Lung (tissue), 12 donors: ENCODE results near the gene TRPC5OS. TPM values are rescaled to one million over a fixed set of nuclear protein-coding genes. Genes with fewer than 3 reads are reported as not detected.

Experiments used
- ATAC-seq: fragments of 200-7000 bp; cut with Tn5 transposase; one replicate; pipeline ENCODE4 v1.9.1; 2020; ENCODE audit warnings: moderate number of reproducible peaks; ENCODE audit not compliant: insufficient read depth, low FRiP score
- DNase-seq, 3 donors: peaks; one replicate each; pipeline ENCODE4 v3.0.0-alpha.2; 2013 to 2017
- H3K27ac ChIP-seq, 2 donors: one replicate each; pipeline ENCODE4 v1.5.1; 2013; ENCODE audit warnings: mild to moderate bottlenecking in 2 of 2, moderate library complexity in 2 of 2, control low read depth in 1 of 2, inconsistent platforms in 1 of 2, low read depth in 1 of 2, low read length in 1 of 2
- H3K27me3 ChIP-seq, 3 donors: one replicate each; pipeline ENCODE4 v1.5.1; 2013; ENCODE audit warnings: low read length in 2 of 3; ENCODE audit not compliant: control insufficient read depth in 3 of 3, insufficient read depth in 3 of 3
- H3K36me3 ChIP-seq, 4 donors: one replicate each; pipeline ENCODE4 v1.5.1; 2013; ENCODE audit warnings: low read length in 4 of 4, mild to moderate bottlenecking in 1 of 4, moderate library complexity in 1 of 4; ENCODE audit not compliant: control insufficient read depth in 4 of 4, insufficient read depth in 4 of 4
- H3K4me1 ChIP-seq, 5 donors: one replicate each; pipeline ENCODE4 v1.5.1; 2013; ENCODE audit warnings: low read length in 5 of 5, mild to moderate bottlenecking in 2 of 5, moderate library complexity in 1 of 5; ENCODE audit not compliant: control insufficient read depth in 5 of 5, insufficient read depth in 5 of 5
- H3K4me3 ChIP-seq: one replicate; pipeline ENCODE4 v1.5.1; 2013; ENCODE audit warnings: mild to moderate bottlenecking, control low read depth, moderate library complexity
- H3K9ac ChIP-seq, 2 donors: one replicate each; pipeline ENCODE4 v1.5.1; 2013; ENCODE audit warnings: low read length in 2 of 2, control low read depth in 1 of 2; ENCODE audit not compliant: insufficient read depth in 1 of 2
- H3K9me3 ChIP-seq, 4 donors: one replicate each; pipeline ENCODE4 v1.5.1; 2013; ENCODE audit warnings: low read length in 3 of 4, mild to moderate bottlenecking in 1 of 4, moderate library complexity in 1 of 4; ENCODE audit not compliant: control insufficient read depth in 4 of 4, insufficient read depth in 3 of 4
- CTCF ChIP-seq: IDR thresholded peaks from 2 replicates; pipeline ENCODE4 v1.5.1; 2012; ENCODE audit warnings: mild to moderate bottlenecking; ENCODE audit errors: control extremely low read depth, extremely low read depth
- WGBS, 2 donors: extraction: QIAGEN DNeasy Blood & Tissue Kit; methylation state at CpG; one replicate each; pipeline ENCODE4 v1.1.7; 2013; 5-methylcytosine and 5-hydroxymethylcytosine counted together
- polyA plus RNA-seq, 2 donors: library from polyadenylated mRNA; stranded (reverse); fragments of 200-250 nt; gene quantifications; one replicate each; pipeline ENCODE4 v1.2.1, GENCODE V29; 2013
- total RNA-seq, 2 donors: library from RNA; depleted of rRNA in 1 of 2; stranded (reverse); fragments of >200 nt in 1 of 2; gene quantifications; one replicate each; pipeline ENCODE4 v1.2.1, GENCODE V29; 2014 to 2021
- donor health status: control.
- donor health status: control.
- donor health status: Bipolar disorder and iron deficiency.
- donor health status: healthy.
- donor health status: DM: yes; HTN: yes; CAD: no.

Gene TRPC5OS
- total and polyA plus RNA-seq, 4 donors = not detected

GRCh38 chrX:111874241-111874640 lies 1.7 kb upstream of the TRPC5OS start:
- DNase-seq (no peak), ATAC-seq (no peak)
- H3K27ac ChIP-seq = no peak overlapping the region
- TF ChIP-seq CTCF = no peak
- H3K27me3 ChIP-seq = peaks cover 7 to 40% (median 16%) of the 10 kb centered on the region in 3 donors
- no peaks in the 10 kb centered on the region for H3K9me3 ChIP-seq
- H3K36me3 ChIP-seq = no peaks in the 10 kb centered on the region
- H3K4me3 ChIP-seq = no peak overlapping the region
- H3K9ac ChIP-seq = no peak overlapping the region
- H3K4me1 ChIP-seq = no peaks in the 10 kb centered on the region
- 79 to 87% methylated on average over 3 of the region's 3 CpGs for WGBS, 2 donors

GRCh38 chrX:111876646-111877045 lies 665 bp downstream of the TRPC5OS start:
- ATAC-seq (no peak), DNase-seq (no peak)
- Histone ChIP-seq H3K27me3 (peaks cover 4 to 36% (median 15%) of the 10 kb centered on the region in 3 donors), H3K4me1 (no peaks in the 10 kb centered on the region), H3K36me3 (no peaks in the 10 kb centered on the region), H3K9ac (no peak overlapping the region), H3K4me3 (no peak overlapping the region), H3K27ac (no peak overlapping the region), H3K9me3 (no peaks in the 10 kb centered on the region)
- 57 to 86% methylated on average over 3 of the region's 3 CpGs for WGBS, 2 donors
- no peak for TF ChIP-seq CTCF

GRCh38 chrX:111877681-111878080 lies 1.7 kb downstream of the TRPC5OS start:
- 48 to 79% methylated on average over 3 of the region's 3 CpGs for WGBS, 2 donors
- DNase-seq = no peak
- H3K36me3 ChIP-seq = no peaks in the 10 kb centered on the region
- no peak overlapping the region for H3K9ac ChIP-seq
- H3K27me3 ChIP-seq = peaks cover 4 to 44% (median 15%) of the 10 kb centered on the region in 3 donors
- H3K4me3 ChIP-seq = no peak overlapping the region
- TF ChIP-seq CTCF = no peak
- no peak overlapping the region for H3K27ac ChIP-seq
- H3K4me1 ChIP-seq = no peaks in the 10 kb centered on the region
- H3K9me3 ChIP-seq = no peaks in the 10 kb centered on the region
- ATAC-seq = no peak

- Histone ChIP-seq H3K4me1 (no peaks in the 10 kb centered on the region), H3K9me3 (no peaks in the 10 kb centered on the region), H3K27me3 (peaks cover 0 to 38% (median 2%) of the 10 kb centered on the region in 3 donors), H3K36me3 (no peaks in the 10 kb centered on the region), H3K4me3 (no peak overlapping the region), H3K9ac (no peak overlapping the region), H3K27ac (no peak overlapping the region)
- DNase-seq (no peak), ATAC-seq (no peak)
- WGBS, 2 donors = 87 to 89% methylated on average over 1 of the region's 1 CpG
- no peak for TF ChIP-seq CTCF
Observed at GRCh38 chrX:111880735-111881134, 4.8 kb downstream of the TRPC5OS start.
